ENCODE data around the gene DPRX.

DNA sequence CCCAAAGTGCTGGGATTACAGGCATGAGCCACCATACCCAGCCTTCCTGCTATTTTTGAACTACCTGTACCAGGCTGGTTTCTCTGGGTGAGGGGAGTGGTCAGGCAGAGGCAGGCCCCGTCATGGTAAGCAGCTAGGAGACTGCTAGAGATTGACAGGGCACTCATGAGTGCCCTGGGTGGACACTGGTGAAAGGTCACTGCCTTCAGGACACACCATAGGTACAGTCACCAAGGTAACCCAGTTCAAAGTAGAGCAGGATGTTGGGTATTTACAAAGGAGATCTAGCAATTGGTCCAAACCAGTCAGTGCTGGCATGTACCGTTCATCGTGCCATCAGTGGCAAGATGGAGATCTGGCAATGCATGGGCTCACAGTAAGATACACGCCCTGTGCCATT is 25.5 kb downstream of the DPRX start:
- TF ChIP-seq EZH2 (IDR thresholded peaks at IDR 0.05) (no peak), FOXP2 (optimal IDR thresholded peaks at IDR 0.05; ENCODE audit: control extremely low read depth, extremely low read length, insufficient read depth) (no peak)

All from SK-N-MC (cell line).